GM18909 (cell line): ENCODE measurements around the gene PKN2.
"Not testable (repeated sequence)": the region's sequence is repeated elsewhere in the genome, so short reads cannot be mapped to it uniquely, and the experiment has no call there.

Experiments used
- ATAC-seq: cut with Tn5 transposase; IDR thresholded peaks from one replicate; pipeline ENCODE4 v1.9.1; 2021; ENCODE audit warnings: mild to moderate bottlenecking; ENCODE audit not compliant: unreplicated experiment, poor library complexity

The PKN2 gene

GRCh38 chr1:88779880-88780279, 95.8 kb downstream of the PKN2 start:
- ATAC-seq: no peak

- ATAC-seq: no peak
Observed at GRCh38 chr1:88780485-88780884, 96.4 kb downstream of the PKN2 start.

GRCh38 chr1:88783145-88783544, 99.1 kb downstream of the PKN2 start:
- no peak for ATAC-seq

GRCh38 chr1:88784551-88784950, 100.5 kb downstream of the PKN2 start:
- no peak for ATAC-seq

- ATAC-seq: no peak
Observed at GRCh38 chr1:88787023-88787903, 103.2 kb downstream of the PKN2 start.

GRCh38 chr1:88791192-88791591, 107.1 kb downstream of the PKN2 start:
- ATAC-seq: no peak

- no peak for ATAC-seq
Observed at GRCh38 chr1:88799491-88799890, 115.4 kb downstream of the PKN2 start.

- ATAC-seq: no peak
Observed at GRCh38 chr1:88800382-88801051, 116.4 kb downstream of the PKN2 start.

GRCh38 chr1:88801575-88802208, 117.6 kb downstream of the PKN2 start:
- no peak for ATAC-seq

- ATAC-seq: no peak
Observed at GRCh38 chr1:88802404-88802803, 118.3 kb downstream of the PKN2 start.

GRCh38 chr1:88802950-88803349, 118.9 kb downstream of the PKN2 start:
- ATAC-seq: no peak

GRCh38 chr1:88803444-88803843, 119.4 kb downstream of the PKN2 start:
- ATAC-seq: no peak

- ATAC-seq: no peak
Observed at GRCh38 chr1:88812366-88812765, 128.3 kb downstream of the PKN2 start.

- no peak for ATAC-seq
Observed at GRCh38 chr1:88813471-88813870, 129.4 kb downstream of the PKN2 start.

GRCh38 chr1:88819642-88820041, 135.6 kb downstream of the PKN2 start:
- not testable (repeated sequence) for ATAC-seq

- no peak for ATAC-seq
Observed at GRCh38 chr1:88825721-88826120, 141.6 kb downstream of the PKN2 start.

GRCh38 chr1:88847643-88848042, 163.6 kb downstream of the PKN2 start:
- ATAC-seq: no peak

GRCh38 chr1:88851303-88852063, 167.4 kb downstream of the PKN2 start:
- ATAC-seq: no peak

- ATAC-seq: no peak
Observed at GRCh38 chr1:88867743-88868521, 183.9 kb downstream of the PKN2 start.

- ATAC-seq: not testable (repeated sequence)
Observed at GRCh38 chr1:88869644-88870043, 185.6 kb downstream of the PKN2 start.
